GM18517 (cell line): Measurements from ENCODE around the gene TNNT1.

Experiments used
- ATAC-seq: cut with Tn5 transposase; IDR thresholded peaks from one replicate; pipeline ENCODE4 v1.9.1; 2021; ENCODE audit warnings: mild to moderate bottlenecking, moderate library complexity; ENCODE audit not compliant: unreplicated experiment

The TNNT1 gene

GRCh38 chr19:55146078-55146704 lies 2.8 kb downstream of the TNNT1 start:
- ATAC-seq = no peak

DNA sequence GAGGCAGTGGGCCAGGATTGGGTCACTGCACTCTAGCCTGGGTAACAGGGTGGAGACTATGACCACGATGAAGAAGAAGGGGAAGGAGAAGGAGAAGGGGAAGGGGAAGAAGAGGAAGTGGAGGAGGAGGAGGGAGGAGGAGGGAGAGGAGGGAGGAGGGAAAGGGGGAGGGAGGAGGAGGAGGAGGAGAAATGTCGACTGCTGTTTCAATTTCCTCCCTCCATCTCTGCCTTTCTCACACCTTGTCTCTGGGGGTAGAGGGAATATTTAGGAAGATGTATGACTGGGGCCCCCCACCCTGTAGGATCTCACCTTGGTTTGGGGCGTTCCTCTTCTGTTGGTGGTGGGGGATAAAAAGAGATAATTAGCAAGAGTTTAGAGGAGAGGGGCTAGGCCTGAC lies 3.8 kb downstream of the TNNT1 start:
- no peak for ATAC-seq

- ATAC-seq = no peak
Measured at GRCh38 chr19:55141696-55142095, 7.3 kb downstream of the TNNT1 start.

DNA sequence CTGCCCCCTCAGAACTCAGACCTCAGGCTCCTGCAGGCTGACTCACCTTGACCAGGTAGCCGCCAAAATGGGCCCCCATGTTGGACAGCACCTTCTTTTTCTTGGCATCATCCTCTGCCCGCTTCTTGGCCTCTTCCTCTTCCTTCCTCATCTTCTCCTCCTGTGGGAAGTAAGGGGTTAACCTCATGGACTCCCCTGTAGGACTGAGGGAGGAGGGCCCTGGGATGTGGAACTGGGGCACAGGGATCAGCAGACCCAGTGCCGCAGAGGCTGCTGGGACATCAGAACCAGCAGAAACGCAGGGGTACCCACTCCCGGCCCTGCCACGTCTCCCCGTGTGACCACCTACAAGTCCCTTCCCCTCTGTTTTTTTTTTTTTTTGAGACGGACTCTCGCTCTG lies 11.1 kb downstream of the TNNT1 start:
- no peak for ATAC-seq

DNA sequence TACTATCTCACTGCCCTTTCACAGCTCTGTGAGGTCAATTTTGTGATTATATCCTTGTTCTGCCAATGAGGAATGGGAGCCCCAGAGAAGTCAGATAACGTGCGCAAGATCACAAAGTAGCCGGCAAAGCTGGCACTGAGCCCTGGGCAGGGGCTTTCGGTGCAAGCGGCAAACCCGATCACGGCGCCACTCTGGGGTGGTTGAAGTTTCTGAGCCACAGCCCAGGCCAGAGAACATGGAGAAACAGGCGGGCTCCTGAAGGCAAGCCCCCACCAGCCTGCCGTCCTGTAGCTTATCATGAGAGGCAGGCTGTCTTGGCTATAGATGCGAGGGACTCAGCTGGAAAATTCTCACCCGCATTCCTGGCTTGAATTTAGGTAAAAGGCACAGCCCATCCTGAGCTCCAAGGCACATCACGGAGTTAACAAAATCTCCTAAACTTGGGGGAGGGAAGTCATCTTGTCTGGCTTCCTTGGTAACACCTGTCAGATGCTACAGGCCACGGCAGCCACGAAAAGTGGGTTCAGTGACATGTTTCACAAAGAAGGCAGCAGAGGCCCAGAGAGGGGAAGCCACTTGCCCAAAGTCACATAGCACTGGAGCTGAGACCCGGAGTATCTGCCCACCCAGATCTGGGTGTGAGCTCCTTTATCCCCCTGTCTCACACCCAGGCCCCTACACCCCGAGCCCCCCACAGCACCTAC lies 12.5 kb downstream of the TNNT1 start:
- no peak for ATAC-seq

- no peak for ATAC-seq
Measured at GRCh38 chr19:55134736-55135135, 14.3 kb downstream of the TNNT1 start.

- ATAC-seq = no peak
Measured at GRCh38 chr19:55133639-55134444, 15.2 kb downstream of the TNNT1 start.

GRCh38 chr19:55132453-55133129 lies 16.4 kb downstream of the TNNT1 start:
- no peak for ATAC-seq

- ATAC-seq = no peak
Measured at GRCh38 chr19:55131421-55131820, 17.6 kb downstream of the TNNT1 start.

DNA sequence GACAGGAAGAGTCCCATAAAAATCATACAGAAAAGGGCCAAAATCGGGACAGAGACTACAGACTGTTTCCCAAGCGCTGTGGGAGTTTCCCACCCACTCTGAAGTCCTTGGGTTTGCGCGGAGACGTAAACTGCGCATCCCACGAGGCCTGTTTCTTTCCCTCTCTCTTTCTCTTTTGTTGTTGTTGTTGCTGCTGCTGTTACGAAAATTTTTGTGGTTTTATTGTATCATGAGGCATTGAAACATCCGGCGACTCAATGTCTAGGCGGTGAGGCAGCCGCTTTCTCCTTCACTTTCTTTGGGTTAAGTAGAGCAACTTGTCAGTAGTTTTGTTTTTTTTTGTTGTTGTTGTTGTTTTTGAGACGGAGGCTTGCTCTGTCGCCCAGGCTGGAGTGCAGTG lies 30.0 kb downstream of the TNNT1 start:
- no peak for ATAC-seq

DNA sequence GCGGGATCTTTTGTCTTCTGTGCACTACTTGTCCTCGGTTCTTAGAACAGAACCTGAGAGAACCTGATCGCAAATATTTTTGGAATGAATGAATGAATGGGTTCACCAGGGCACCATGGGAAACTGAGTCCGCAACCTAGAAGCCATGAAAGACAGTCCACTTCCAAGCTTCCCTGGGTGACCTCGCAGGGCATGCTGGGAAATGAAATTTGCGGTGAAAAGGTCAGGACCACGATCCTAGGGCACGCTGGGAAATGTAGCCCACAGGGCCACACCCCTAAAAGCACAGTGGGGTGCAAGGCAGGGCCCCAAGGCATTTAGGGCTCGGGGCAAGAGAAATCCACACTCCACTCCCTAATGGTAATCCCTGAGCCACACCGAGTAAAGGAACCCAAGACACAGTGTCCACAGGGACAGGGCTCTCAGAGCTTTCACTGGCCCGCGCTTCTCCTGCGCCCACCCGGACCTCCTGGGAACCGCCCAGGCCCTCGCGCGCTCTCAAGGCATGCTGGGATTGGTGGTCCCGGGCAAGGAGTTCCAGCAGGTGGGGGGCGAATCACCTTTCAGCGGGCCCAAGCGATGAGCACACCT lies 30.5 kb downstream of the TNNT1 start:
- ATAC-seq = no peak

DNA sequence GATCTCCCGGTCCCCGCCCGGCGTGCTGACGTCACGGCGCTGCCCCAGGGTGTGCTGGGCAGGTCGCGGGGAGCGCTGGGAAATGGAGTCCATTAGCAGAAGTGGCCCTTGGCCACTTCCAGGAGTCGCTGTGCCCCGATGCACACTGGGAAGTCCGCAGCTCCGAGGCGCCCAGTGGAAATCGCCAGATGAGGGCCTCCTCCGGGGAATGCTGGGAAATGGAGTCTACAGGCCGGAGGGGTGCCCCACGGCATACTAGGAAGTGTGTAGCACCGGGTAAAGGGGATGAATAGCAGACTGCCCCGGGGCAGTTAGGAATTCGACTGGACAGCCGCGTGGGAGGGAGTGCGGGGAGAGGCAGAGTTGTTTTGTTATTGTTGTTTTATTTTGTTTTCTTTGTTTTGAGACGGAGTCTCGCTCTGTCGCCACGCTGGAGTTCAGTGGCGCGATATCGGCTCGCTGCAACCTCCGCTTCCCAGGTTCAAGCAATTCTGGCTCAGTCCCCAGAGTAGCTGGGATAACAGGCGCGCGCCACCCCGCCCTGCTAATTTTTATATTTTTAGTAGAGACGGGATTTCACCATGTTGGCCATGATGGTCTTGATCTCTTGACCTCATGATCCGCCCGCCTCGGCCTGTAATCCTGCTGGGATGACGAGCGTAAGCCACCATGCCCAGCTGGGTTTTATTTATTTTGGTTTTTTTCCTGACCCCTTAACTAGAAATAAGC lies 31.2 kb downstream of the TNNT1 start:
- peak; percentile 80 for ATAC-seq

DNA sequence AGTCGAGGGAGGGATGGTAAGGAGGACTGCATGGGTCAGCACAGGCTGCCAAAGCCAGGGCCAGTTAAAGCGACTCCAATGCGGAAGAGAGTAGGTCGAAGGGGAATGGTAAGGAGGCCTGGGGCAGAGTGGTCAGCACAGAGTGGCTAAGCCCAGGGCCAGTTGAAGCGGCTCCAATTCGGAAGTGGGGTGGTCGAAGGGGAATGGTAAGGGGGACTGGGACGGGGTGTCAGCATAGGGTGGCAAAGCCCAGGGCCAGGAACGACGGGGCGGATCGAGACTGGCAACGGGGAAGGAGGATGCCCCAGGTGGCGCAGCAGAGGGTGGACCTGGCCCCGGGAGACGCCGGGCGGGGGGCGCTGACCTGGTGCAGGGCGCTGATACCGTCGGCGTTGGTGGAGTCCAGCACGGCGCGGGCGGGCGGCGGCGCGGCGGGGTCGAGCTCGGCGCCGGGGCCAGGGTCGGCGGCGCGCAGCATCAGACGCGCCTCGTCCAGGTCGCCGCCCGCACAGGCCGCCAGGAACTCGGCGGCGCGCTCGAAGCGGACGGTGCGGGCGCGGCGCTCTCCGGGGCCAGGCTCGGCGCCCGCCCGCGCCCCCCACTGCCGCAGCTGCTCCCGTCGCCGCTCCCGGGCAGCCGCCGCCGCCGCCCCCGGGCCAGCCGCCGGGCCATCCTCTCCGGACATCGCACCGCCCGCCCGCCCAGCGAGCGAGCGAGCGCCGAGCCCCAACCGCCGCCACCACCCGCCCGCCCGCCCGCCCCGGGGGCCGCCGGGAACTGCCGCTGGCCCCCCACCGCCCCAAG lies 31.9 kb downstream of the TNNT1 start, which contains the start of gene PPP1R12C:
Gene PPP1R12C, minus strand, starts transcription at position 779 of the 804 bp plus-strand sequence. Its CDS starts 94 bp downstream, at position 685.
- ATAC-seq = peak; percentile 7

GRCh38 chr19:55116232-55116858 lies 32.7 kb downstream of the TNNT1 start:
- no peak for ATAC-seq

- ATAC-seq = no peak
Measured at GRCh38 chr19:55115446-55116065, 33.5 kb downstream of the TNNT1 start.

DNA sequence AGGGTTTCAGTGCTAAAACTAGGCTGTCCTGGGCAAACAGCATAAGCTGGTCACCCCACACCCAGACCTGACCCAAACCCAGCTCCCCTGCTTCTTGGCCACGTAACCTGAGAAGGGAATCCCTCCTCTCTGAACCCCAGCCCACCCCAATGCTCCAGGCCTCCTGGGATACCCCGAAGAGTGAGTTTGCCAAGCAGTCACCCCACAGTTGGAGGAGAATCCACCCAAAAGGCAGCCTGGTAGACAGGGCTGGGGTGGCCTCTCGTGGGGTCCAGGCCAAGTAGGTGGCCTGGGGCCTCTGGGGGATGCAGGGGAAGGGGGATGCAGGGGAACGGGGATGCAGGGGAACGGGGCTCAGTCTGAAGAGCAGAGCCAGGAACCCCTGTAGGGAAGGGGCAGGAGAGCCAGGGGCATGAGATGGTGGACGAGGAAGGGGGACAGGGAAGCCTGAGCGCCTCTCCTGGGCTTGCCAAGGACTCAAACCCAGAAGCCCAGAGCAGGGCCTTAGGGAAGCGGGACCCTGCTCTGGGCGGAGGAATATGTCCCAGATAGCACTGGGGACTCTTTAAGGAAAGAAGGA lies 34.4 kb downstream of the TNNT1 start:
- no peak for ATAC-seq

DNA sequence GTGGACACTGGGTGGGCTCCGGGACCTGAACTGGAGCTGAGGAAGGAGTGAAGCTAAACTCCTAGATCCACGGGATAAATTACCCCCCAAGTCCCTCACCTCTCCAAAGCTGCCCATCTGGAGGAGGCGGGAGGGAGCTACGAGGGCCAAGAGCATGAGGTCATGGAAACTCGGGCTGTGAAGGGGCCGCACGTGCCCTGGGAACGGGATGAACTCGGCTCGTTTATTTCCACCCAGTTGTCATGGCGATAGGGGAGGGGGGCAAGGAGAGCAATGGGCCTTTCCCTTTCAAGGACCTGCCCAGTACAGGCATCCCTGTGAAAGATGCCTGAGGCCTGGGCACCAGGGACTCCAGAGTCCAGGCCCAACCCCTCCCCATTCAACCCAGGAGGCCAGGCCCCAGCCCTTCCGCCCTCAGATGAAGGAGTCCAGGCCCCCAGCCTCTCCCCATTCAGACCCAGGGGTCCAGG lies 35.4 kb downstream of the TNNT1 start:
- ATAC-seq = no peak
